ENCODE results near the gene PHF14. TPM values are rescaled to one million over a fixed set of nuclear protein-coding genes. Genes with fewer than 3 reads are reported as not detected.

The PHF14 gene
- total RNA-seq, 1 experiment from 2014 or later, result 35.4 TPM

DNA sequence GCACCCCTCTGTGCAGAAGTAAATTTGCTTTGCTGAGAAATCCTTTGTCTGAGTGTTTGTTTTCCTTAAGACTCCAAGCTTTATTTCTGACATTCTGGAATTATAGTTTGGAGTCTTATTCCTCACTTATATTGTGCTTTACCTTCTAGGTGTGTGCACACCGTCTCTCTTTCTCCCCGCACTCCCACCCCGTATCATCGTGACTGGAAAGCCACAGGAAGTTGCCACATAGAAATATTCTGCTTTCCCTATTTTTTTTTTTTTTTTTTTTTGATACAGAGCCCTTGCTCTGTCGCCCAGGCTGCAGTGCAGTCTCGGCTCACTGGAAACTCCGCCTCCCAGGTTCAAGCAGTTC lies 109.5 kb downstream of the PHF14 start:
- no peak overlapping the region for H3K27ac ChIP-seq (ENCODE audit: low read length)
- H3F3A ChIP-seq (ENCODE audit: low read length, unreplicated experiment), result no peaks in the 10 kb centered on the region
- H3K79me2 ChIP-seq (ENCODE audit: low read length), result no peaks in the 10 kb centered on the region
- no peak for TF ChIP-seq EZH2 (IDR thresholded peaks at IDR 0.05; ENCODE audit: low read length, unreplicated experiment)
- TF ChIP-seq EZH2phosphoT487 (IDR thresholded peaks at IDR 0.05; ENCODE audit: borderline replicate concordance, low read length), result no peak
- TF ChIP-seq, protein P1, sequence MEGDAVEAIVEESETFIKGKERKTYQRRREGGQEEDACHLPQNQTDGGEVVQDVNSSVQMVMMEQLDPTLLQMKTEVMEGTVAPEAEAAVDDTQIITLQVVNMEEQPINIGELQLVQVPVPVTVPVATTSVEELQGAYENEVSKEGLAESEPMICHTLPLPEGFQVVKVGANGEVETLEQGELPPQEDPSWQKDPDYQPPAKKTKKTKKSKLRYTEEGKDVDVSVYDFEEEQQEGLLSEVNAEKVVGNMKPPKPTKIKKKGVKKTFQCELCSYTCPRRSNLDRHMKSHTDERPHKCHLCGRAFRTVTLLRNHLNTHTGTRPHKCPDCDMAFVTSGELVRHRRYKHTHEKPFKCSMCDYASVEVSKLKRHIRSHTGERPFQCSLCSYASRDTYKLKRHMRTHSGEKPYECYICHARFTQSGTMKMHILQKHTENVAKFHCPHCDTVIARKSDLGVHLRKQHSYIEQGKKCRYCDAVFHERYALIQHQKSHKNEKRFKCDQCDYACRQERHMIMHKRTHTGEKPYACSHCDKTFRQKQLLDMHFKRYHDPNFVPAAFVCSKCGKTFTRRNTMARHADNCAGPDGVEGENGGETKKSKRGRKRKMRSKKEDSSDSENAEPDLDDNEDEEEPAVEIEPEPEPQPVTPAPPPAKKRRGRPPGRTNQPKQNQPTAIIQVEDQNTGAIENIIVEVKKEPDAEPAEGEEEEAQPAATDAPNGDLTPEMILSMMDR (conservative IDR thresholded peaks at IDR 0.05; ENCODE audit: low read depth, low read length), result no peak
- H3K4me3 ChIP-seq (ENCODE audit: low read length), result no peak overlapping the region
- POLR2A ChIA-PET (ENCODE audit: unreplicated experiment), result no interaction called here
- DNase-seq, result no peak
- H3K9me3 ChIP-seq (ENCODE audit: low read length), result no peaks in the 10 kb centered on the region
- H3K4me1 ChIP-seq (ENCODE audit: insufficient read depth, low read length), result no peaks in the 10 kb centered on the region
- CTCF ChIA-PET, result interaction anchor here (0.6 kb wide), 1 partner anchor 243 kb away, joined by 3 read pairs; no protein-coding TSS in a partner anchor
- H2AFZ ChIP-seq (ENCODE audit: low read length), result no peak overlapping the region
- H3K9me2 ChIP-seq (replicated peaks; ENCODE audit: low read length), result no peaks in the 10 kb centered on the region
- intact Hi-C loops (cut with micrococcal nuclease), result no loop called here
- no peaks in the 10 kb centered on the region for H3K27me3 ChIP-seq (ENCODE audit: low read length)
- H4K20me1 ChIP-seq (ENCODE audit: low read length), result no peaks in the 10 kb centered on the region
- no peak overlapping the region for H3K9ac ChIP-seq (ENCODE audit: low read length)
- BruUV-seq (replicated peaks), result no TSS peak
- no peaks in the 10 kb centered on the region; the same call in 1 of the 2 replicates for H3K36me3 ChIP-seq (ENCODE audit: low read depth, low read length)
- no peak for ATAC-seq
- H3K4me2 ChIP-seq (ENCODE audit: low read length), result no peak overlapping the region

DNA sequence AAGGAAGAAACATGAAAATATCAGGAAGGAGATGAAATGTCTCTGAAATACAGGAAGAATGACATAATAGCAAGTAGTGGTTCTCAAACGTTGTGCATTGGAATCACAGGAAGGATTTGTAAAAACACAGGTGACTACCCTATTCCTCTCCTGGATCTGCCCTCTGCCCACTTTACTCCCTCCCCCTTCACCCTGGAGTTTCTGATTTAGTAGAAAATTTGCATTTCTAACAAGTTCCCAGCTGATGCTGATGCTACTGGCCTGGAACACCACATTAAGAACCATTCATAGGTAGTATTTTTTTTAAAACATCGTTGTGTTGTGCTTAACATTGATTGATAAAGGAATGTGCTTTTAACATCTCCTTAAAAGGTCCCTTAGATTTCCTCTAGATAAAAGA lies 130.9 kb downstream of the PHF14 start:
- Histone ChIP-seq H3K27me3 (ENCODE audit: low read length) (no peaks in the 10 kb centered on the region), H4K20me1 (ENCODE audit: low read length) (no peaks in the 10 kb centered on the region), H3K27ac (ENCODE audit: low read length) (no peak overlapping the region), H3K79me2 (ENCODE audit: low read length) (no peaks in the 10 kb centered on the region), H3K9me2 (replicated peaks; ENCODE audit: low read length) (no peaks in the 10 kb centered on the region), H3K4me2 (ENCODE audit: low read length) (no peak overlapping the region), H3K4me1 (ENCODE audit: insufficient read depth, low read length) (no peaks in the 10 kb centered on the region), H3F3A (ENCODE audit: low read length, unreplicated experiment) (no peaks in the 10 kb centered on the region), H3K9me3 (ENCODE audit: low read length) (no peaks in the 10 kb centered on the region), H3K9ac (ENCODE audit: low read length) (no peak overlapping the region), H3K36me3 (ENCODE audit: low read depth, low read length) (no peaks in the 10 kb centered on the region), H2AFZ (ENCODE audit: low read length) (no peak overlapping the region), H3K4me3 (ENCODE audit: low read length) (no peak overlapping the region)
- no peak for TF ChIP-seq EZH2 (IDR thresholded peaks at IDR 0.05; ENCODE audit: low read length, unreplicated experiment)
- TF ChIP-seq EZH2phosphoT487 (IDR thresholded peaks at IDR 0.05; ENCODE audit: borderline replicate concordance, low read length), result no peak
- TF ChIP-seq, protein P1 (conservative IDR thresholded peaks at IDR 0.05; ENCODE audit: low read depth, low read length), result no peak
- intact Hi-C loops (cut with micrococcal nuclease), result no loop called here
- CTCF ChIA-PET, result no interaction called here
- BruUV-seq (replicated peaks), result no TSS peak
- ATAC-seq (no peak), DNase-seq (no peak)
- POLR2A ChIA-PET (ENCODE audit: unreplicated experiment), result no interaction called here

DNA sequence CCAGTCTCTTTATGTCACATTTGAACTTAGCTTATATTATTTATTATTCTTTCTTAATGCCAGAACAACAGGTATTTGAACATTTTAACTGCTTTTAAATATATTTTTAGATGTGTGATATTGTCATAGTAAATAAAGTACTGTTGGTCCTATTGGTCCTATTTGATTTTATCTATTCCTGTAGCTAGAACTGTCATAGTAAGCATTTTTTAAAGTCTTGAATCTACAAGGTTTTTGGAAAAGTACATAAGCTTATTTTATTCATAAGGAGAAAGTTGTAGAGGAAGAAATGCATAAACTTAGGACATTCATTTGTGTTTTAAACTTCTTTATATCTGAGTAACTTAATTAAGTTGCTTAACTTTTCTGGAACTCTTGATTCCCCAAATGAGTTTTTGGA lies 136.0 kb downstream of the PHF14 start:
- intact Hi-C loops (cut with micrococcal nuclease), result no loop called here
- POLR2A ChIA-PET (ENCODE audit: unreplicated experiment), result no interaction called here

More for the DNA sequence above, 136.0 kb downstream of the PHF14 start:
- no peak overlapping the region for H3K4me2 ChIP-seq (ENCODE audit: low read length)
- H3F3A ChIP-seq (ENCODE audit: low read length, unreplicated experiment), result no peaks in the 10 kb centered on the region
- no peak overlapping the region for H3K9ac ChIP-seq (ENCODE audit: low read length)
- no peaks in the 10 kb centered on the region for H3K9me2 ChIP-seq (replicated peaks; ENCODE audit: low read length)
- no peaks in the 10 kb centered on the region for H3K79me2 ChIP-seq (ENCODE audit: low read length)
- no peaks in the 10 kb centered on the region; the same call in 1 of the 2 replicates for H3K36me3 ChIP-seq (ENCODE audit: low read depth, low read length)
- BruUV-seq (replicated peaks), result no TSS peak
- H3K9me3 ChIP-seq (ENCODE audit: low read length), result no peaks in the 10 kb centered on the region
- ATAC-seq (no peak), DNase-seq (no peak)
- no peaks in the 10 kb centered on the region for H3K4me1 ChIP-seq (ENCODE audit: insufficient read depth, low read length)
- no peak overlapping the region for H2AFZ ChIP-seq (ENCODE audit: low read length)
- H3K27me3 ChIP-seq (ENCODE audit: low read length), result no peaks in the 10 kb centered on the region
- TF ChIP-seq, protein P1 (conservative IDR thresholded peaks at IDR 0.05; ENCODE audit: low read depth, low read length), result no peak
- TF ChIP-seq EZH2 (IDR thresholded peaks at IDR 0.05; ENCODE audit: low read length, unreplicated experiment) (no peak), EZH2phosphoT487 (IDR thresholded peaks at IDR 0.05; ENCODE audit: borderline replicate concordance, low read length) (no peak)
- H4K20me1 ChIP-seq (ENCODE audit: low read length), result no peaks in the 10 kb centered on the region
- H3K27ac ChIP-seq (ENCODE audit: low read length), result no peak overlapping the region
- no peak overlapping the region for H3K4me3 ChIP-seq (ENCODE audit: low read length)
- CTCF ChIA-PET, result no interaction called here

Data from PC-3 (cell line).